Measurements from ENCODE around the gene ADGRV1.

- TF ChIP-seq EZH2 (IDR thresholded peaks at IDR 0.05; ENCODE audit: borderline replicate concordance, low read depth, low read length, severe bottlenecking) (no peak), CTCF (IDR thresholded peaks at IDR 0.05; ENCODE audit: borderline replicate concordance, extremely low read depth, low read length, poor library complexity, severe bottlenecking) (no peak)
Observed at GRCh38 chr5:90529194-90529938, 29.2 kb upstream of the ADGRV1 start, which contains the start of gene LYSMD3.

All from DND-41 (cell line).